ENCODE results near the gene CEP76. TPM values are rescaled to one million over a fixed set of nuclear protein-coding genes. Genes with fewer than 3 reads are reported as not detected.

The CEP76 gene
- total RNA-seq, 2 experiments from 2014 or later, result 8.0 to 8.7 TPM

DNA sequence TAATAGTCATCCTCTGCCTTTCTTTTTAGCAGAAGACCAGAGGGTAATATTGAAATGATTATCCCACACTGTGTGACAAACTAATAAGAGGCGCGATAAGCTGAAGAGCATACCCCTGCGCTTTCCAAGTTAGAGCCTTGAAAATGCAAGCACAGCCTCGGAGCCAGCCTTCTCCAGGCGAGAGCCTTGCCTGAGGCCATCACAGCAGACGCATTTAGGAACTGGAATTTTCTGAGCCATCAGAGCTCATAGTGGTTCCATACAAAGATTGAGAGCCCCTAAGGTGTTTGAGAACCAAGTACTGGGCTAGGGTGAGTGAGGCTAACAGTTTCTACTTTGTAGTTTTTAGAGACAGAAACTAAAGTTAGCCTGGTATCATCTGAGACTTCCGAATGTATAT lies 20.2 kb upstream of the CEP76 start:
- TF ChIP-seq, protein P1, sequence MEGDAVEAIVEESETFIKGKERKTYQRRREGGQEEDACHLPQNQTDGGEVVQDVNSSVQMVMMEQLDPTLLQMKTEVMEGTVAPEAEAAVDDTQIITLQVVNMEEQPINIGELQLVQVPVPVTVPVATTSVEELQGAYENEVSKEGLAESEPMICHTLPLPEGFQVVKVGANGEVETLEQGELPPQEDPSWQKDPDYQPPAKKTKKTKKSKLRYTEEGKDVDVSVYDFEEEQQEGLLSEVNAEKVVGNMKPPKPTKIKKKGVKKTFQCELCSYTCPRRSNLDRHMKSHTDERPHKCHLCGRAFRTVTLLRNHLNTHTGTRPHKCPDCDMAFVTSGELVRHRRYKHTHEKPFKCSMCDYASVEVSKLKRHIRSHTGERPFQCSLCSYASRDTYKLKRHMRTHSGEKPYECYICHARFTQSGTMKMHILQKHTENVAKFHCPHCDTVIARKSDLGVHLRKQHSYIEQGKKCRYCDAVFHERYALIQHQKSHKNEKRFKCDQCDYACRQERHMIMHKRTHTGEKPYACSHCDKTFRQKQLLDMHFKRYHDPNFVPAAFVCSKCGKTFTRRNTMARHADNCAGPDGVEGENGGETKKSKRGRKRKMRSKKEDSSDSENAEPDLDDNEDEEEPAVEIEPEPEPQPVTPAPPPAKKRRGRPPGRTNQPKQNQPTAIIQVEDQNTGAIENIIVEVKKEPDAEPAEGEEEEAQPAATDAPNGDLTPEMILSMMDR (IDR thresholded peaks at IDR 0.05), result no peak
- ChIA-PET POLR2A (interaction anchor here (1.0 kb wide), 1 partner anchor 212 kb away, joined by 3 read pairs; no protein-coding TSS in a partner anchor), CTCF (no interaction called here)
- Mint-ChIP-seq H3K27me3 (no peaks in the 10 kb centered on the region), H3K4me3 (no peak overlapping the region), H3K27ac (no peak overlapping the region), H3K4me1 (ENCODE audit: low read depth) (peaks cover 6% of the 10 kb centered on the region), H3K36me3 (ENCODE audit: low read depth) (peaks cover 77% of the 10 kb centered on the region), H3K9me3 (no peaks in the 10 kb centered on the region)
- no peaks in the 10 kb centered on the region for H3K4me1 ChIP-seq (ENCODE audit: insufficient read depth, low read length)
- DNase-seq (no peak), ATAC-seq (ENCODE audit: poor library complexity) (no peak)
- H3K27ac ChIP-seq (ENCODE audit: low read depth in 1 of 2, low read length in 2 of 2), result no peak overlapping the region
- H3K9me3 ChIP-seq (ENCODE audit: control insufficient read depth in 1 of 2, insufficient read depth in 1 of 2, low read length in 2 of 2), result no peaks in the 10 kb centered on the region
- H3K36me3 ChIP-seq (ENCODE audit: insufficient read depth, low read length), result peaks cover 83% of the 10 kb centered on the region
- intact Hi-C loops (cut with DNase I, micrococcal nuclease), result no loop called here
- H3K4me3 ChIP-seq (ENCODE audit: low read length), result no peak overlapping the region
- H3K27me3 ChIP-seq (ENCODE audit: control insufficient read depth in 1 of 2, insufficient read depth in 2 of 2, low read length in 2 of 2), result no peaks in the 10 kb centered on the region

DNA sequence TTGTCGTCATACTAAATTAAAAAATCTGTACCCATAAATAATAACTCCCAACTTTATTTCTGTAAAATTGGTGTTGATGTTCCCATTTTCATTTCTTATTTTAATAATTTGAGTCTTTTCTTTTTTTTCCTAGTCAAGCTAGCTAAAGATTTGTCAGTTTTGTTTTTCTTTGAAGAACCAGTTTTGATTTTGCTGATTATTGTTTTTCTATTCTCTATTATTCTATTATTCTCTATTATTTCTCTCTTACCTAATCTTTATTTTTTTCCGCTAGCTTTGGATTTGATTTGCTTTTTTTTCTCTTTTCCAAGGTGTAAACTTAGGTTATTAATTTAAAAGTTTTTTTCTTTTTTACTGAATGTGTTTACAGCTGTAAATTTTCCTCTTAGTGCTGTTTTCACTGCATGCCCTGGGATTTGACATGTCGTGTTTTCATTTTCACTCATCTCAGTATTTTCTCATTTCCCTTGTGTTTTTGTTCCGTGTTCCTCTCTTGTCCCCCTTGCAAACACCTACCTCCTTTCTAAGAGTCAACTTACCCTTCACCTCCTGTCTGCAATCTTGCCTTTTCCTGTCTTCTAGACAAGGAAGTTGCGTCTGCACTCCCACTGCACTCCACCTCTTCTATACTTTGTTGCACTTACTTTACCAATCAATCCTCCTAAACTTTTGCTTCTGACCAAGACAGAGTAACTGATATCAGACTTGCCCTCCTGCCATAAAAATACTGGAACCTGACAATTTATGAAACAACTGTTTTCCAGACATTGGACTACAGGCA lies 19.2 kb upstream of the CEP76 start:
- no peak overlapping the region for H3K4me3 Mint-ChIP-seq
- H3K4me1 ChIP-seq (ENCODE audit: insufficient read depth, low read length), result no peaks in the 10 kb centered on the region
- peak overlapping the region; percentile 24 for H3K27ac Mint-ChIP-seq
- H3K36me3 ChIP-seq (ENCODE audit: insufficient read depth, low read length), result peaks cover 87% of the 10 kb centered on the region
- no peaks in the 10 kb centered on the region for H3K27me3 Mint-ChIP-seq
- intact Hi-C loops (cut with DNase I, micrococcal nuclease), result no loop called here
- no peaks in the 10 kb centered on the region for H3K9me3 ChIP-seq (ENCODE audit: control insufficient read depth in 1 of 2, insufficient read depth in 1 of 2, low read length in 2 of 2)
- DNase-seq (no peak), ATAC-seq (ENCODE audit: poor library complexity) (no peak)
- H3K36me3 Mint-ChIP-seq (ENCODE audit: low read depth), result peaks cover 78% of the 10 kb centered on the region
- peaks cover 6% of the 10 kb centered on the region for H3K4me1 Mint-ChIP-seq (ENCODE audit: low read depth)
- ChIA-PET POLR2A (interaction anchor here (0.6 kb wide), 1 partner anchor 162 kb away, joined by 4 read pairs; no protein-coding TSS in a partner anchor), CTCF (no interaction called here)
- H3K27ac ChIP-seq (ENCODE audit: low read depth in 1 of 2, low read length in 2 of 2), result peak overlapping the region in 1 of 2 donors; percentile 14
- no peaks in the 10 kb centered on the region for H3K27me3 ChIP-seq (ENCODE audit: control insufficient read depth in 1 of 2, insufficient read depth in 2 of 2, low read length in 2 of 2)
- H3K9me3 Mint-ChIP-seq, result no peaks in the 10 kb centered on the region
- TF ChIP-seq, protein P1 (IDR thresholded peaks at IDR 0.05), result no peak
- no peak overlapping the region for H3K4me3 ChIP-seq (ENCODE audit: low read length)

DNA sequence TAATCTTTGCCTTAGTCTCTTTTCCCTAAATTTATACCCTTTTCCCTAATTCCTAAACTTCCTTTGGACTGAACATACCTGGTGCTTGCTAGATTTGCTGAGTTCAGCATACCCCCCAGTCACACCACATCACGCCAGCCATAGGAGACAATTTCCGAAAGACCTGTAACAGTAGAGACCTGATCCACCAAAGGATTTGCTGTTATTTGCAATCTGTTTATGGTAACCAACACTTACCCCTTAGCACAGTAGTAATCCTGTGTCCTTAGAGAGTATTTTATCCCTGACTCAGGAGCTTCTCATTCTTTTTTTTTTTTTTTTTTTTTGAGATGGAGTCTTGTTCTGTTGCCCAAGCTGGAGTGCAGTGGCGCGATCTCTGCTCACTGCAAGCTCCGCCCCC lies 8.9 kb upstream of the CEP76 start:
- H3K27me3 Mint-ChIP-seq, result no peaks in the 10 kb centered on the region
- H3K36me3 Mint-ChIP-seq (ENCODE audit: low read depth), result peaks cover 68% of the 10 kb centered on the region
- ATAC-seq (ENCODE audit: poor library complexity), result no peak
- H3K4me1 ChIP-seq (ENCODE audit: insufficient read depth, low read length), result no peaks in the 10 kb centered on the region
- H3K27me3 ChIP-seq (ENCODE audit: control insufficient read depth in 1 of 2, insufficient read depth in 2 of 2, low read length in 2 of 2), result no peaks in the 10 kb centered on the region
- TF ChIP-seq, protein P1 (IDR thresholded peaks at IDR 0.05), result no peak
- H3K4me3 Mint-ChIP-seq, result no peak overlapping the region
- peaks cover 69% of the 10 kb centered on the region for H3K36me3 ChIP-seq (ENCODE audit: insufficient read depth, low read length)
- H3K27ac ChIP-seq (ENCODE audit: low read depth in 1 of 2, low read length in 2 of 2), result no peak overlapping the region
- ChIA-PET POLR2A (no interaction called here), CTCF (interaction anchor here (1.8 kb wide), 1 partner anchor 16 kb away, joined by 5 read pairs; no protein-coding TSS in a partner anchor)
- peaks cover 17% of the 10 kb centered on the region for H3K4me1 Mint-ChIP-seq (ENCODE audit: low read depth)
- H3K4me3 ChIP-seq (ENCODE audit: low read length), result no peak overlapping the region
- DNase-seq, result no peak
- intact Hi-C loops (cut with DNase I, micrococcal nuclease), result no loop called here
- H3K9me3 Mint-ChIP-seq, result no peaks in the 10 kb centered on the region
- H3K9me3 ChIP-seq (ENCODE audit: control insufficient read depth in 1 of 2, insufficient read depth in 1 of 2, low read length in 2 of 2), result no peaks in the 10 kb centered on the region
- H3K27ac Mint-ChIP-seq, result no peak overlapping the region

Measured in CD4-positive, alpha-beta T cell (primary cell).